Effector CD4-positive, alpha-beta T cell (primary cell): Measurements from ENCODE around the gene TSPAN5.

Experiments
- DNase-seq: peaks from one replicate; pipeline ENCODE4 v3.0.0-alpha.2; 2020

The TSPAN5 gene

GRCh38 chr4:98581126-98581525 lies 77.3 kb downstream of the TSPAN5 start:
- no peak for DNase-seq

- no peak for DNase-seq
Measured at GRCh38 chr4:98577956-98578355, 80.5 kb downstream of the TSPAN5 start.

GRCh38 chr4:98574816-98575215 lies 83.6 kb downstream of the TSPAN5 start:
- no peak for DNase-seq

- DNase-seq = no peak
Measured at GRCh38 chr4:98573791-98574190, 84.6 kb downstream of the TSPAN5 start.

DNA sequence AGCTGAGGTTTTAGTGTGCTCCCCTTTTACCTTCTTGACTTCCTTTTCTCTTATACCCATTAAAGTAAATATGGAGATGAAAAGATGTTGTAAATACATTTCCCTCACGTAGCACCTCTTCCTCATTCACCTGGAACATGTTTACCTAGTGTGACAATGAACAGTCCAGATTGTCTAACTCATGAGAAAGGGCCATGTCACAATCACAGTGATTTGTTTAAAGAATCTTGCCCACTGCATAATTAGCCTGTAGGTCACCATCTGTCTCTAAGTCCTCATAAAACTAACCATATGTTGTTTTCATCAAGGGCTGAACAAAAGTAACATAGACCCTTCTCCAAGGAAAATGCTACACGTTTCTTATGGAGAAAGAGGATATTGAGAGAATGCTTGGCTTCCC lies 85.7 kb downstream of the TSPAN5 start:
- DNase-seq = no peak

GRCh38 chr4:98571161-98571786 lies 87.1 kb downstream of the TSPAN5 start:
- DNase-seq = no peak

GRCh38 chr4:98570151-98570797 lies 88.1 kb downstream of the TSPAN5 start:
- DNase-seq = no peak

DNA sequence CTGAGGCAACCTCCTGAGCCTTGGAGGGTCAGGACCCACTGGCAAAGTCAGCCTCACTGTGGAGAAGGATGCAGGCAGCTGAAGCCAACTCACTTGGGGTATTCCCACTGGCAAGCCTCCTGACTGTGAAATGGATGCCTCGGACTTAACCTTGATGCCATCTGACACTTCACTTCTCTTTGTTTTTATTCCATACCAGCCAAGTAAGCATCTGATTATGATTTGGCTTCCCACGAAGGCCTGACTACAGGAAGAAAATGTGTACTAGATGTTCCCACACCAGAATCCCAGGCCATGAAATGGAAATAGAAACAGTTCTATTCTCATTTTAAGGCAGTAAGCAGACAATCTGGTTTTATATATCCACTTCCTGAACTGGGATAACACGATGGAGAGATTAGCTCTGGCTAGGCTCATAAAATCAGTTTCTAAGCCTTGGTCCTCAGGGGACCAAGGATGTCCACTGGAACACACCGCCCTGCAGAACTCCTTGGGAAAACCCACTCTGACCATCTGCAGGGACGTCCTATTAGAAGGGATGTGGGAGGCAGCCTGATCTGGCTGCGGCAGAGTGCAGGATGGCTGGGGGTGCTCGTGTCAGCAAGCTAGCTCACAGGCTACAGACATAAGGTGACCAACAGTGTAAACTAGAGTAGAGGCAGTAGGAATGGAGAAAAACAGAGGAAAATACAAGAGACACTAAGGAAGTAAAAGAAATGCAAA lies 89.3 kb downstream of the TSPAN5 start:
- no peak for DNase-seq

DNA sequence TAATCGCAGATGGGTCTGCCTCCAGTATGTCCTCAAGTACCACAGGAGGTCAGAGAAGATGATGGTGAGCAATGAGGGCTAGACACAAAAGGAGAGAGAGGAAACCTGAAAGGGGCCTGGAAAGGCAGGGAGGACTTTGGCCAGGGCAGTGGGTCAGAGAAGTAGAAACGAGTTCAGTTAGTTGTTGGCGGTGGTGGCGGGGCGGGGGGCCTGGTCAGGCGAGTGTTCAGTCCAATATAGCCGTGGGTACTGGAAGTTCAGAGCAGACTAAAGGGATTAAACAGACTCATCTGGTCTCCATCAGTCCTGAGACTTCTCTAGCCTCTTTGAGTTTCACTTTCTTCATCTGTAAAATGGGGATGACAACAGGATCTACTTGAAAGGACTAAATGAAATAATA lies 90.8 kb downstream of the TSPAN5 start:
- DNase-seq = no peak

- DNase-seq = no peak
Measured at GRCh38 chr4:98566361-98567008, 91.9 kb downstream of the TSPAN5 start.

- DNase-seq = no peak
Measured at GRCh38 chr4:98565681-98566301, 92.6 kb downstream of the TSPAN5 start.

- no peak for DNase-seq
Measured at GRCh38 chr4:98564852-98565251, 93.6 kb downstream of the TSPAN5 start.

- no peak for DNase-seq
Measured at GRCh38 chr4:98560321-98560720, 98.1 kb downstream of the TSPAN5 start.

DNA sequence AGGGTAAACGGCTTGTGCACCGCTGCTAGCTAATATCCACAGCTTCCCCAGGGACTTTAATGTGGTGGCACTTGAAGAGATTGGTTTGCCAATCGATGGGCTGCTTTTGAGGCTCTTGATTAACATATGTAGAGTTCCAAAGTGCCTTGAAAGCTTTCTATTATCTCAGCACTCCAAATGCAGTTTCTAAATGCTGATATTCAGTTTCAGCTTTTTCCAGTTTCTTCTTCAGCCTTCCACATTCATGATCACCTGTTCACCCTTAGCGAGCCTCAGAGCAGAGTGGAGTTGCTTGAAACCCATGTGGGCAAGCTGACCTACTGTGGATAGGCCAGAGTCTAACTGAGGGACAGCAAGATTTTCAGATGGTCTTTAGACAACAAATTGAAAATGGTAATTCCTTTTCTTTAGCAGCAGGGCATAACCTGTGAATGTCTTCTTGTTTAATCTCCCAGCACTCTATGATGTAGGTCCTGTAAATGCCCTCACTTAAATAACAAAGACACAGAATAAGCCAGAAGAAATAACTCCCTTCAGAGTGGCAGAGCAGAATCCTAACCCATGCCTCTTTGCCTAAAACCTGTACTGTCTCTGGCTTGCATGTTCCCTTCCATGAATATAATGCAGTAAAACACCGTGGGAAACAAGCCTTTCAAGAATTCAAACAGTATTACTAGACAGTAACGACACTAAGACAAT lies 99.8 kb downstream of the TSPAN5 start:
- DNase-seq = no peak

DNA sequence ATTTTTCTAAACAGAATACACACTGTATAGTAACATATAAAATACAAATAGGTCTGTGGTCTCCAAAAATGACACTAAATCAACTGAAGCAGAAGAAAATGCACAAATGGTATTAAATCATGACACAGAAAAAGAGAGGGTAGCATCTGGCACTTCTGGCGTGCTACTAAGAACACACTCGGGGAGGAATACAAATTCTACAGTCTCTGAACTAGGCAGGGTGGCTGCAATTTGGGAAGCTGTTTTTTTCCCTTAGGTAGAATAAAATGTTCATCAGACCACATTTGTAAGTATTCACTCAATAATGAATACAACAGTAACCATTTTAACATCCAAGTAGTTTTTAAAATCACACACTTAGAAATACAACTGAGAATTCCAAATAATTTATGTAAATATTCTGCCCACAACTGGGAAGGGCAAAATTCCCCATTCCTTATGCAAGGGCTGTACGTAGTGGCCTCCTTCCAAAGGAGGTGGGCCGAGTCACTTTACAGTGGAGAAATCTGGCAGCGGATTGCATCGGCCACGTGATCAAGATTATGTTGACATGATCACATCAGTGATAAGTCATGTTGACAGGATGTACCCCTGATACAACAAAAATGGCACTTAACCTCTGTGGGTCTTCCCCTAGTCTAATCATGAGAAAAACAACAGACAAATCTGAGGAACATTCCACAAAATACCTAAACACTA lies 101.1 kb downstream of the TSPAN5 start:
- no peak for DNase-seq

DNA sequence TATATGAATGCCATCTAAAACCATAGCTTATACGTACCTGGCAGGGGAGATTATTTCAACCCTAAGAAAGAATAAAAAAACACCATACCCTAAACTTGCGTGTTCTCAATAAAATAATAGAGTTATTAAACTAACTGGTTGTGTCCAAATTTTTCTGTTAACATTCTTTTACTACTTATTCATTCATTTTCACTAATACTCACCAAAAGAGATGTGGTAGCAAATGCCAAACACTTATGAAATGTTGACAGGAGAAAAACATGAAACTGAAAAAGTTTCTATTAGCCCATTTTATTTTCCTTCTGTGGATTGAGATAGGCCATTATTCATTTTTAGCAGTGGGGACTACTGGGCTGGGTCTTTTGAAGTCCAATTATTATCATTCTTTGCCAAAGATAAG lies 102.0 kb downstream of the TSPAN5 start:
- no peak for DNase-seq

DNA sequence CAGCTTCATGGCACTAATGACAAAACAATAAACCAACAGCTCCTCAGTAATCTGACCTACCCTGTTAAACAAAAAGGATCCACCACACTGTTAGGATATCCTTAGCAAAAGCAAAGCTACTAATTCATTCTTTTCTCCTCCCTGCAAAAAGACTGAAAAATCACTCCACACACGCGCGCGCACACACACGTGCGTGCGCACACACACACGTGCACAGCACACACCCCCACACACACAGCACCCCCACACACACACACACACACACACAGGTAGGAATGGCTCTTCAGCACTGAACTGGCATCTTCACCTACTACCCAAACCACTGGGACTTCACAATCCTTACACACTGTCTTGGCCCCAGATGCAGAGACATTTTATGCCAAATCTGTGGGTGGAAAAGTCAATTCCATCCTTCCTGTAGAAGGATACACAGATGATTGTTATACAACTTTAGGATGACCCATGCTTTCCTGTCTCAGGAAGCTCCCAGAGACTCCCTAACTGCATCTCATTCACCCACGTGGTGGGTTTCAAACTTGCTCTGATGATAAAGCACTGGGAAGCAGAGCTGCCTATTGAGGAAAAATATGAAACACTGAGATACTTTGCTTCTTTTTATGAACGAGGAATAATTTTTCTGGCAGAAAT lies 102.5 kb downstream of the TSPAN5 start:
- DNase-seq = no peak

DNA sequence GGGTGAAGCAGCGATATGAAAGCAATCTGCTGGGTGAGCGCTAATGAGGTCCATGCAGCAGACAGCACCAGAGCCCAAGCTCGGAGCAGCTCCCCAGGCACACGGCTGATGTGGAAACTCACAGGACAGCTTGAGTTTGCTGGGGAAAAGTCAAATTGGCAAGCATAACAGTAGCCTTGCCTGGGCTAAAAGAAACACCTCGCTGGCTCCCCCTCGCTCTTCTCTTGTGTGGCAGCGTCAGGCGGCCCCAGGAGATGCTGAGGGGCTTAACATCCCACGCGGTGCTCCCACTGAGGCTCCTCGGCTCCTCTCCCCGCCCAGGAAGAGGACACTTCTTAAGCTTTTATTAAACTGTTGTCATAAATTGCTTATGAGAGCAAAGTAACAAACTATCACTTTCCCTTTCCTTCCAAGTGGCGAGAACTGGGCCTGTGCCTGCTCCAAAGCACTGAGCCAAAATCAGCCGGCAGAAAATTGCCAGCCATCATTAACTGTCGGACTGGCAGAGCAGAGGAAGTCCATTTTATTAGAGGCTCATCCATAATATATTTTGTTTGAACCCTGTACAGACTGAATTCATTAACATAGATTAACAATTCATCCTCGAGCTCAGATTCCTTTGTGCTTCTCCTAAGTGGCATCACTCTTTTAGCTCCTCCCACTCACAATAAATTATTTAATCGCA lies 111.4 kb downstream of the TSPAN5 start:
- DNase-seq = no peak

GRCh38 chr4:98544818-98545414 lies 113.5 kb downstream of the TSPAN5 start:
- DNase-seq = no peak

DNA sequence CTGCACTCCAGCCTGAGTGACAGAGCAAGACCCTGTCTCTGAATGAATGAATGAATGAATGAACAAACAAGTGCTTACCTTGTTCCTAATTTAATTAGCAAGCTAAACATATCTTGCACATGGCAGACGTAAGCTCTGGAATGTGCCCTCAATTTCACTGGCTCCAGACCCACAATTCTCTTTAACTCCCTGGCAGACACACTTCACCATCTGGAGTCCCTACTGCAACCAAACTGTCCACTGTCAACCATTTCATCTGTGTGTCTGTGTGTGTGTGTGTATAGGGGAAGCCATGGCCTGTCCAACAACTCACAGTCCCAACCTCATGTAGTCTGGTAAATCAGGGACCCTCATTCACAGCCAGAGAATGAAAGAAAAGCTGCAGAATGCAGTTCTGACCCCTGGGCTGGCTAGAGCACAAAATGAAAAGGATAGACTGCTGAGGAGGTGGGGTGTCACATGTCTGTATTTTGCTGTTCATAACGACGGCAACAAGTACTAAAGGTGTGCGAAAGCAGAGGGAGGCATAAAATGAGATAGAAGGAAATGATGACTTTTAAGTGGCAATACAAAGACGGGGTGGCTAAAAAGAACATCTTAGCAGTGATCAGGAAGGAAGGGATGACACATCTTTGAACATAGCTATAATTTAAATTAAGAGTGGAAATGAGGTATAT lies 114.1 kb downstream of the TSPAN5 start:
- DNase-seq = no peak
